KMS-11 (cell line): Measurements from ENCODE around the gene FNBP1.

Experiments used
- H2AFZ ChIP-seq: fragments of 200-600 bp; sonication (generic); 2 replicates; pipeline ENCODE4 v1.6.1; 2016; ENCODE audit warnings: antibody characterized with exemption, mixed run types, low read depth
- H3K27ac ChIP-seq: fragments of 200-600 bp; sonication (generic); 2 replicates; pipeline ENCODE4 v1.6.1; 2016; ENCODE audit warnings: mild to moderate bottlenecking, mixed run types
- H3K27me3 ChIP-seq: fragments of 200-600 bp; sonication (generic); 2 replicates; pipeline ENCODE4 v1.6.1; 2017; ENCODE audit warnings: mild to moderate bottlenecking, low read depth, mixed run types, moderate library complexity; ENCODE audit not compliant: insufficient read depth
- H3K36me3 ChIP-seq: fragments of 200-600 bp; sonication (generic); 2 replicates; pipeline ENCODE4 v1.6.1; 2017; ENCODE audit warnings: mild to moderate bottlenecking, mixed run types; ENCODE audit not compliant: insufficient read depth
- H3K4me1 ChIP-seq: fragments of 200-600 bp; sonication (generic); 2 replicates; pipeline ENCODE4 v1.6.1; 2016; ENCODE audit warnings: mild to moderate bottlenecking, low read depth, mixed run types; ENCODE audit not compliant: poor library complexity, severe bottlenecking
- H3K4me2 ChIP-seq: fragments of 200-600 bp; sonication (generic); 2 replicates; pipeline ENCODE4 v1.7.0; 2016; ENCODE audit warnings: mild to moderate bottlenecking, mixed run types
- H3K4me3 ChIP-seq: fragments of 200-600 bp; sonication (generic); IDR thresholded peaks from 2 replicates; pipeline ENCODE4 v1.6.1; 2017; ENCODE audit warnings: low read depth, low read length, mixed read lengths; ENCODE audit not compliant: insufficient read depth
- H3K79me2 ChIP-seq: fragments of 200-600 bp; sonication (generic); 2 replicates; pipeline ENCODE4 v1.6.1; 2016; ENCODE audit warnings: low read depth, mixed run types; ENCODE audit not compliant: insufficient read depth
- H3K9ac ChIP-seq: fragments of 200-600 bp; sonication (generic); 2 replicates; pipeline ENCODE4 v1.6.1; 2016; ENCODE audit warnings: mild to moderate bottlenecking, mixed run types
- H4K20me1 ChIP-seq: fragments of 200-600 bp; sonication (generic); 2 replicates; pipeline ENCODE4 v1.6.1; 2016; ENCODE audit warnings: mild to moderate bottlenecking, mixed run types; ENCODE audit not compliant: insufficient read depth
- CTCF ChIP-seq: fragments of 200-600 bp; sonication (generic); conservative IDR thresholded peaks from 2 replicates; pipeline ENCODE4 v1.6.1; 2017; ENCODE audit warnings: low read depth, mild to moderate bottlenecking, antibody characterized with exemption, low read length, moderate library complexity, mixed read lengths

The FNBP1 gene

GRCh38 chr9:129874261-129875101 lies 168.5 kb downstream of the FNBP1 start:
- Histone ChIP-seq H3K27ac (no peak overlapping the region), H3K27me3 (no peaks in the 10 kb centered on the region), H4K20me1 (no peaks in the 10 kb centered on the region), H3K4me1 (no peaks in the 10 kb centered on the region), H3K79me2 (no peaks in the 10 kb centered on the region), H3K36me3 (no peaks in the 10 kb centered on the region), H3K4me2 (no peak overlapping the region), H3K9ac (no peak overlapping the region), H3K4me3 (no peak overlapping the region), H2AFZ (no peak overlapping the region)
- TF ChIP-seq CTCF: no peak

GRCh38 chr9:129873563-129874190 lies 169.3 kb downstream of the FNBP1 start:
- H3K27ac ChIP-seq: no peak overlapping the region
- no peak overlapping the region for H3K4me2 ChIP-seq
- no peaks in the 10 kb centered on the region for H3K27me3 ChIP-seq
- no peak overlapping the region for H3K9ac ChIP-seq
- H2AFZ ChIP-seq: no peak overlapping the region
- no peaks in the 10 kb centered on the region for H4K20me1 ChIP-seq
- no peak for TF ChIP-seq CTCF
- no peaks in the 10 kb centered on the region for H3K79me2 ChIP-seq
- H3K4me3 ChIP-seq: no peak overlapping the region
- no peaks in the 10 kb centered on the region for H3K36me3 ChIP-seq
- no peaks in the 10 kb centered on the region for H3K4me1 ChIP-seq

GRCh38 chr9:129871046-129871445 lies 171.9 kb downstream of the FNBP1 start:
- no peak overlapping the region for H3K9ac ChIP-seq
- no peaks in the 10 kb centered on the region for H3K4me1 ChIP-seq
- no peak overlapping the region for H3K4me2 ChIP-seq
- H2AFZ ChIP-seq: no peak overlapping the region
- H3K36me3 ChIP-seq: no peaks in the 10 kb centered on the region
- no peaks in the 10 kb centered on the region for H4K20me1 ChIP-seq
- no peak overlapping the region for H3K27ac ChIP-seq
- no peaks in the 10 kb centered on the region for H3K27me3 ChIP-seq
- no peak overlapping the region for H3K4me3 ChIP-seq
- no peak for TF ChIP-seq CTCF
- H3K79me2 ChIP-seq: no peaks in the 10 kb centered on the region

- TF ChIP-seq CTCF: no peak
- H3K4me3 ChIP-seq: no peak overlapping the region
Measured at GRCh38 chr9:129869585-129870501, 173.1 kb downstream of the FNBP1 start.

More at GRCh38 chr9:129869585-129870501, 173.1 kb downstream of the FNBP1 start:
- no peaks in the 10 kb centered on the region for H3K27me3 ChIP-seq
- H3K4me2 ChIP-seq: no peak overlapping the region
- H3K9ac ChIP-seq: no peak overlapping the region
- H3K27ac ChIP-seq: no peak overlapping the region
- no peaks in the 10 kb centered on the region for H4K20me1 ChIP-seq
- no peaks in the 10 kb centered on the region for H3K79me2 ChIP-seq
- H3K36me3 ChIP-seq: no peaks in the 10 kb centered on the region
- H3K4me1 ChIP-seq: no peaks in the 10 kb centered on the region
- no peak overlapping the region for H2AFZ ChIP-seq
